Natural killer cell (primary cell): ENCODE measurements around the gene MOGAT3. TPM values are rescaled to one million over a fixed set of nuclear protein-coding genes. Genes with fewer than 3 reads are reported as not detected.

Experiments
- ATAC-seq, 3 donors: fragments of 150-1000 bp in 2 of 3; fragments of 200-7000 bp in 1 of 3; cut with Tn5 transposase; 1 replicate in 1 of 3; 2 replicates in 2 of 3; pipeline ENCODE4 v1.10.0; 2021; ENCODE audit warnings: mild to moderate bottlenecking in 2 of 3, moderate library complexity in 2 of 3
- DNase-seq, 2 donors: peaks; one replicate each; pipeline versions ENCODE4 v3.0.0 to v3.0.0-alpha.2; 2013 to 2021; ENCODE audit warnings: mixed read lengths in 1 of 2
- H3K27ac ChIP-seq: one replicate; pipeline ENCODE4 v1.5.1; 2013; ENCODE audit warnings: mild to moderate bottlenecking, low read length
- H3K27me3 ChIP-seq: one replicate; pipeline ENCODE4 v1.6.1; 2013; ENCODE audit warnings: low read length; ENCODE audit not compliant: control insufficient read depth, insufficient read depth
- H3K36me3 ChIP-seq: one replicate; pipeline ENCODE4 v1.6.1; 2013; ENCODE audit warnings: low read length; ENCODE audit not compliant: control insufficient read depth, insufficient read depth
- H3K4me1 ChIP-seq: one replicate; pipeline ENCODE4 v1.6.1; 2013; ENCODE audit warnings: low read length; ENCODE audit not compliant: control insufficient read depth, insufficient read depth
- H3K4me3 ChIP-seq: one replicate; pipeline ENCODE4 v1.5.1; 2013; ENCODE audit warnings: low read length
- H3K9me3 ChIP-seq: one replicate; pipeline ENCODE4 v1.6.1; 2013; ENCODE audit warnings: low read length; ENCODE audit not compliant: control insufficient read depth, insufficient read depth
- H3K27ac Mint-ChIP-seq, 2 donors: one replicate each; pipeline ENCODE4 v1.8.0; 2022; ENCODE audit warnings: mild to moderate bottlenecking in 2 of 2, mixed read lengths in 2 of 2, moderate library complexity in 1 of 2
- H3K27me3 Mint-ChIP-seq, 2 donors: one replicate each; pipeline ENCODE4 v1.8.0; 2022; ENCODE audit warnings: low read depth in 2 of 2, mixed read lengths in 2 of 2
- H3K36me3 Mint-ChIP-seq: one replicate; pipeline ENCODE4 v1.8.0; 2022; ENCODE audit warnings: mixed read lengths
- H3K4me1 Mint-ChIP-seq, 2 donors: one replicate each; pipeline ENCODE4 v1.8.0; 2022; ENCODE audit warnings: mixed read lengths in 2 of 2
- H3K4me3 Mint-ChIP-seq: one replicate; pipeline ENCODE4 v1.8.0; 2022; ENCODE audit warnings: mild to moderate bottlenecking, moderate library complexity, mixed read lengths
- H3K9me3 Mint-ChIP-seq, 2 donors: one replicate each; pipeline ENCODE4 v1.8.0; 2022; ENCODE audit warnings: mixed read lengths in 2 of 2
- CTCF ChIP-seq: fragments of 200-600 bp; IDR thresholded peaks from one replicate; pipeline ENCODE4 v1.8.0; 2022; ENCODE audit warnings: antibody characterized with exemption
- WGBS: methylation state at CpG from one replicate; pipeline ENCODE4 v1.1.7; 2013; ENCODE audit warnings: missing lambda C conversion rate; ENCODE audit not compliant: insufficient coverage; 5-methylcytosine and 5-hydroxymethylcytosine counted together
- intact Hi-C: fragments of 100-400 bp; cut with micrococcal nuclease; formaldehyde crosslinking; loops from one replicate; pipeline ENCODE4 v1.14.2; 2022
- total RNA-seq, 4 donors: library from RNA; stranded (reverse); fragments of 120-200 nt in 1 of 4; gene quantifications; one replicate each; pipeline versions ENCODE4 v1.2.3 to v1.2.4, GENCODE V29; 2013 to 2022

MOGAT3 gene
- total RNA-seq, 3 donors from 2014 or later (not counting 1 experiment from before 2014, with no cell fraction given) = not detected

GRCh38 chr7:101239951-101240220 lies 39.0 kb upstream of the MOGAT3 start:
- intact Hi-C loops = no loop called here
- peaks cover 6 to 24% of the 10 kb centered on the region in 2 donors for H3K4me1 Mint-ChIP-seq
- no peak overlapping the region for H3K4me3 ChIP-seq
- 97% methylated on average over 7 of the region's 9 CpGs for WGBS
- no peaks in the 10 kb centered on the region for H3K27me3 Mint-ChIP-seq
- no peak for TF ChIP-seq CTCF
- no peak for ATAC-seq
- H3K4me1 ChIP-seq = peaks cover 11% of the 10 kb centered on the region
- H3K9me3 ChIP-seq = no peaks in the 10 kb centered on the region
- no peaks in the 10 kb centered on the region for H3K36me3 Mint-ChIP-seq
- peaks cover 20% of the 10 kb centered on the region for H3K36me3 ChIP-seq
- no peaks in the 10 kb centered on the region for H3K9me3 Mint-ChIP-seq
- H3K27me3 ChIP-seq = no peaks in the 10 kb centered on the region
- DNase-seq = no peak
- H3K27ac Mint-ChIP-seq = no peak overlapping the region
- H3K4me3 Mint-ChIP-seq = no peak overlapping the region
- no peak overlapping the region for H3K27ac ChIP-seq

GRCh38 chr7:101239191-101239950 lies 38.5 kb upstream of the MOGAT3 start:
- H3K4me3 Mint-ChIP-seq = no peak overlapping the region
- no peaks in the 10 kb centered on the region for H3K36me3 Mint-ChIP-seq
- intact Hi-C loops = no loop called here
- TF ChIP-seq CTCF = no peak
- no peak overlapping the region for H3K27ac Mint-ChIP-seq
- H3K9me3 ChIP-seq = no peaks in the 10 kb centered on the region
- H3K4me1 Mint-ChIP-seq = peaks cover 5 to 19% of the 10 kb centered on the region in 2 donors
- no peaks in the 10 kb centered on the region for H3K27me3 Mint-ChIP-seq
- DNase-seq = no peak
- WGBS = 64% methylated on average over 24 of the region's 27 CpGs
- H3K9me3 Mint-ChIP-seq = no peaks in the 10 kb centered on the region
- H3K36me3 ChIP-seq = peaks cover 20% of the 10 kb centered on the region
- H3K4me1 ChIP-seq = peaks cover 10% of the 10 kb centered on the region
- H3K27me3 ChIP-seq = no peaks in the 10 kb centered on the region
- no peak overlapping the region for H3K4me3 ChIP-seq
- ATAC-seq = no peak
- no peak overlapping the region for H3K27ac ChIP-seq

GRCh38 chr7:101238226-101239182 lies 37.7 kb upstream of the MOGAT3 start:
- H3K27me3 ChIP-seq = no peaks in the 10 kb centered on the region
- intact Hi-C loops = no loop called here
- no peak overlapping the region for H3K4me3 ChIP-seq
- H3K4me3 Mint-ChIP-seq = no peak overlapping the region
- TF ChIP-seq CTCF = no peak
- 67% methylated on average over 27 of the region's 28 CpGs for WGBS
- no peak overlapping the region for H3K27ac Mint-ChIP-seq
- H3K9me3 ChIP-seq = no peaks in the 10 kb centered on the region
- H3K36me3 Mint-ChIP-seq = no peaks in the 10 kb centered on the region
- H3K27me3 Mint-ChIP-seq = no peaks in the 10 kb centered on the region
- ATAC-seq = no peak
- H3K4me1 ChIP-seq = peaks cover 1% of the 10 kb centered on the region
- H3K9me3 Mint-ChIP-seq = no peaks in the 10 kb centered on the region
- peaks cover 20% of the 10 kb centered on the region for H3K36me3 ChIP-seq
- no peak for DNase-seq
- H3K27ac ChIP-seq = no peak overlapping the region
- H3K4me1 Mint-ChIP-seq = peaks cover under 1 to 11% of the 10 kb centered on the region in 2 donors
